SK-N-SH (cell line): ENCODE measurements around the gene TGFBR3. TPM values are rescaled to one million over a fixed set of nuclear protein-coding genes. Genes with fewer than 3 reads are reported as not detected.

ENCODE experiments used
- CTCF ChIA-PET: fragments of 300-600, 350-600 bp; formaldehyde crosslinking; extraction: SDS; loops from one replicate; lab custom pipeline; 2021; lab: Yijun Ruan, JAX
- POLR2A ChIA-PET: fragments of 350-600 bp; sonication (Branson Sonifier 250); formaldehyde crosslinking; extraction: SDS; loops from one replicate; lab custom pipeline; 2020; ENCODE audit warnings: antibody characterized with exemption, inconsistent platforms; lab: Yijun Ruan, JAX
- DNase-seq: peaks from one replicate; pipeline ENCODE4 v3.0.0; 2012
- H2AFZ ChIP-seq: fragments of 200-600 bp; sonication (generic); 2 replicates; pipeline ENCODE4 v1.8.1; 2016; ENCODE audit warnings: antibody characterized with exemption, mild to moderate bottlenecking, low read depth
- H3F3A ChIP-seq: fragments of 200-600 bp; sonication (generic); replicated peaks from 2 replicates; pipeline ENCODE3; 2016; ENCODE audit warnings: antibody characterized with exemption, mild to moderate bottlenecking; ENCODE audit not compliant: insufficient read depth
- H3K27ac ChIP-seq, 2 experiments: fragments of 200-500 bp in 1 of 2; fragments of 200-600 bp in 1 of 2; sonication (Bioruptor generic) in 1 of 2; sonication (generic), shearing (Covaris generic) in 1 of 2; 2 replicates each; pipeline versions ENCODE4 v1.5.1 to v1.6.1; 2014 to 2016; ENCODE audit warnings: low read depth in 2 of 2, inconsistent platforms in 1 of 2, low read length in 1 of 2, mild to moderate bottlenecking in 1 of 2, mixed read lengths in 1 of 2
- H3K27me3 ChIP-seq: fragments of 200-600 bp; sonication (generic), shearing (Covaris generic); 2 replicates; pipeline ENCODE4 v1.6.1; 2016; ENCODE audit warnings: mixed run types; ENCODE audit not compliant: insufficient read depth
- H3K36me3 ChIP-seq, 2 experiments: fragments of 200-500 bp in 1 of 2; fragments of 200-600 bp in 1 of 2; sonication (Bioruptor generic) in 1 of 2; sonication (generic) in 1 of 2; replicated peaks in 1 of 2; 2 replicates each; pipeline versions ENCODE3 to v1.5.1; 2014 to 2016; ENCODE audit warnings: low read length in 1 of 2, mild to moderate bottlenecking in 1 of 2; ENCODE audit not compliant: insufficient read depth in 2 of 2, control insufficient read depth in 1 of 2
- H3K4me1 ChIP-seq, 2 experiments: fragments of 200-500 bp in 1 of 2; fragments of 200-600 bp in 1 of 2; sonication (Bioruptor generic) in 1 of 2; sonication (generic), shearing (Covaris generic) in 1 of 2; 2 replicates each; pipeline versions ENCODE4 v1.5.1 to v1.6.1; 2014 to 2016; ENCODE audit warnings: low read depth in 1 of 2, low read length in 1 of 2, mixed run types in 1 of 2; ENCODE audit not compliant: insufficient read depth in 2 of 2, control insufficient read depth in 1 of 2
- H3K4me2 ChIP-seq: fragments of 200-600 bp; sonication (generic), shearing (Covaris generic); 2 replicates; pipeline ENCODE4 v1.6.1; 2017; ENCODE audit warnings: mixed run types
- H3K4me3 ChIP-seq, 2 experiments: fragments of 200-500 bp in 1 of 2; fragments of 200-600 bp in 1 of 2; sonication (Bioruptor generic) in 1 of 2; sonication (generic), shearing (Covaris generic) in 1 of 2; 2 replicates each; pipeline versions ENCODE4 v1.5.1 to v1.8.1; 2014 to 2016; ENCODE audit warnings: low read depth in 2 of 2, inconsistent platforms in 1 of 2, low read length in 1 of 2, mild to moderate bottlenecking in 1 of 2, mixed read lengths in 1 of 2, moderate library complexity in 1 of 2
- H3K79me2 ChIP-seq: fragments of 200-600 bp; sonication (generic); 2 replicates; pipeline ENCODE4 v1.8.1; 2017; ENCODE audit warnings: mild to moderate bottlenecking; ENCODE audit not compliant: insufficient read depth
- H3K9ac ChIP-seq: fragments of 200-600 bp; sonication (generic); 2 replicates; pipeline ENCODE4 v1.6.1; 2017; ENCODE audit warnings: mixed run types
- H3K9me2 ChIP-seq: fragments of 200-600 bp; sonication (generic); 2 replicates; pipeline ENCODE4 v1.6.1; 2017; ENCODE audit warnings: mixed run types
- H3K9me3 ChIP-seq: fragments of 200-600 bp; sonication (generic); 2 replicates; pipeline ENCODE4 v1.6.1; 2017; ENCODE audit warnings: mixed run types, mild to moderate bottlenecking, moderate library complexity
- H4K20me1 ChIP-seq: fragments of 200-600 bp; sonication (generic); 2 replicates; pipeline ENCODE4 v1.6.1; 2017; ENCODE audit warnings: mild to moderate bottlenecking, mixed run types; ENCODE audit not compliant: insufficient read depth
- CHD2 ChIP-seq: fragments of 150-350 bp; IDR thresholded peaks from 2 replicates; pipeline ENCODE4 v1.6.1; 2018; ENCODE audit warnings: low read length; ENCODE audit not compliant: partially characterized antibody
- EP300 ChIP-seq, 2 experiments: IDR thresholded peaks; 2 replicates each; pipeline versions ENCODE4 v1.4.0 to v1.6.1; 2012; ENCODE audit warnings: borderline replicate concordance in 1 of 2, low read depth in 1 of 2, low read length in 1 of 2
- FOSL2 ChIP-seq: IDR thresholded peaks from 2 replicates; pipeline ENCODE4 v1.4.0; 2012; ENCODE audit warnings: low read depth, mild to moderate bottlenecking, moderate library complexity, borderline replicate concordance
- FOXJ3 ChIP-seq: sonication (generic); formaldehyde crosslinking; IDR thresholded peaks from 2 replicates; pipeline ENCODE4 v1.5.1; 2020; ENCODE audit warnings: mild to moderate bottlenecking, missing genetic modification reagents
- FOXM1 ChIP-seq: IDR thresholded peaks from 2 replicates; pipeline ENCODE4 v1.4.0; 2012; ENCODE audit warnings: low read depth, mild to moderate bottlenecking
- GATA2 ChIP-seq: sonication (generic); formaldehyde crosslinking; IDR thresholded peaks from 2 replicates; pipeline ENCODE4 v1.5.0; 2020; ENCODE audit warnings: mild to moderate bottlenecking, missing genetic modification reagents
- JUND ChIP-seq: IDR thresholded peaks from 2 replicates; pipeline ENCODE4 v1.4.0; 2012
- MEF2A ChIP-seq: IDR thresholded peaks from 2 replicates; pipeline ENCODE4 v1.4.0; 2012; ENCODE audit warnings: low read depth, borderline replicate concordance
- NFIC ChIP-seq: IDR thresholded peaks from 2 replicates; pipeline ENCODE4 v1.4.0; 2012; ENCODE audit warnings: borderline replicate concordance
- POLR2AphosphoS5 ChIP-seq: IDR thresholded peaks from 2 replicates; pipeline ENCODE4 v1.6.1; 2012; ENCODE audit warnings: low read depth, low read length
- RAD21 ChIP-seq: IDR thresholded peaks from 2 replicates; pipeline ENCODE4 v1.6.1; 2012; ENCODE audit warnings: mild to moderate bottlenecking, low read length
- RCOR1 ChIP-seq: fragments of 150-350 bp; IDR thresholded peaks from 2 replicates; pipeline ENCODE4 v1.6.1; 2017; ENCODE audit warnings: antibody characterized with exemption, low read length
- RFX5 ChIP-seq: IDR thresholded peaks from 2 replicates; pipeline ENCODE4 v1.6.1; 2012; ENCODE audit warnings: mild to moderate bottlenecking, improper control_type of control experiment, low read length
- SIN3A ChIP-seq: IDR thresholded peaks from 2 replicates; pipeline ENCODE4 v1.6.1; 2012; ENCODE audit warnings: low read depth, mild to moderate bottlenecking, low read length, moderate library complexity, borderline replicate concordance
- YY1 ChIP-seq: IDR thresholded peaks from 2 replicates; pipeline ENCODE4 v1.4.0; 2012; ENCODE audit warnings: low read depth, mild to moderate bottlenecking
- WGBS: methylation state at CpG from one replicate; pipeline ENCODE4 v1.1.6; 2017; ENCODE audit warnings: low lambda C conversion rate; 5-methylcytosine and 5-hydroxymethylcytosine counted together
- polyA plus RNA-seq, 3 experiments: library from polyadenylated mRNA; depleted of rRNA; stranded (reverse); fragments of >200 nt; gene quantifications; 2 replicates each; pipeline ENCODE4 v1.2.3, GENCODE V29; 2012
- TF ChIP-seq, protein P1 (sequence below): fragments of 150-350 bp; IDR thresholded peaks from 2 replicates; pipeline ENCODE4 v1.6.1; 2016; ENCODE audit warnings: mild to moderate bottlenecking, low read depth, low read length
- TF ChIP-seq, protein P2 (sequence below): fragments of 200-600 bp; sonication (generic); IDR thresholded peaks from 2 replicates; pipeline ENCODE4 v1.6.1; 2017; ENCODE audit warnings: antibody characterized with exemption, mild to moderate bottlenecking, moderate library complexity
- TF ChIP-seq, protein P3 (sequence below): IDR thresholded peaks from 2 replicates; pipeline ENCODE4 v1.4.0; 2012; ENCODE audit warnings: low read depth

Gene TGFBR3
- polyA plus RNA-seq, 1 of the 3 experiments (the other 2 are of a cell fraction), result 0.07 TPM

DNA sequence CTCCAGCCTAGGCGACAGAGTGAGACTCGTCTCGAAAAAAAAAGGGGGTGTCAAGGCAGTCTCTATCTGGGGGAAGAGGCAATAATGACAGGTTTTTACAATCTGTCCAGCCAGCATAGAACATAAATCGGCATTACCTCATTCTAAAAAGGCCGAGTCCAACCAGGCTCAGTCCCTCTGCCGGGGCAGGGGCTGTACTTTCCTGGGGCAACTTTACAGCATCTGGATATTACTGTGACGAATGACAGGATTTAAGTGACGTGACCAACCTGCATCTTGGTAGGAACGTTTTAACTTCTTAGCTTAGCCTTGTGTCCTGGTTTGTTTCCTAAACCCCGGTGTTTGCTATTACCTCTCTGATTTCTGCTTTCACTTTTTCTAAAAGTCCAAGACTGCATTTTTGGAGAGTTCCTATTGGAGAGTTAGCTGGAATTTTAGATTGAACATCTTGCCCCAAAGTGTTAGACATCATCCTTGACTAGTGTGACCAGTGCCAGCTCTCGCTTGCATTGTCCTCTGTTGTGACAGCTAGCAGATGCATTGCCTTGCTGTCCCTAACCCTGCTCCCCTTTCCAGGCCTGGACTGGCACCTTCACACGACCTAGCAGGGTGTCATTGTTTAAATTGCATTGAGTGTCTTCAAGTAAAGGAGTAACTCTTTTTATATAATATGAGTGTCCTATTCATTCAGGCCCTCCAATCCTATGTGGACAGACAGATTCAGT lies 96.5 kb downstream of the TGFBR3 start:
- no peak for TF ChIP-seq SIN3A
- H3K9ac ChIP-seq, result no peak overlapping the region
- DNase-seq, result no peak
- H3K9me2 ChIP-seq, result no peaks in the 10 kb centered on the region
- no peak overlapping the region for H2AFZ ChIP-seq
- ChIA-PET POLR2A (no interaction called here), CTCF (no interaction called here)
- peaks cover 67% of the 10 kb centered on the region for H3K27me3 ChIP-seq
- 29% methylated on average over 12 of the region's 12 CpGs for WGBS
- no peaks in the 10 kb centered on the region for H3K36me3 ChIP-seq
- H3K4me1 ChIP-seq, result peaks cover 0 to 3% of the 10 kb centered on the region in 2 experiments; a peak in 1 of 4 replicates
- no peaks in the 10 kb centered on the region for H3K79me2 ChIP-seq
- H3K9me3 ChIP-seq, result no peaks in the 10 kb centered on the region
- no peaks in the 10 kb centered on the region for H3F3A ChIP-seq
- H3K27ac ChIP-seq, result no peak overlapping the region
- H3K4me2 ChIP-seq, result no peak overlapping the region
- H3K4me3 ChIP-seq, result no peak overlapping the region
- H4K20me1 ChIP-seq, result no peaks in the 10 kb centered on the region

DNA sequence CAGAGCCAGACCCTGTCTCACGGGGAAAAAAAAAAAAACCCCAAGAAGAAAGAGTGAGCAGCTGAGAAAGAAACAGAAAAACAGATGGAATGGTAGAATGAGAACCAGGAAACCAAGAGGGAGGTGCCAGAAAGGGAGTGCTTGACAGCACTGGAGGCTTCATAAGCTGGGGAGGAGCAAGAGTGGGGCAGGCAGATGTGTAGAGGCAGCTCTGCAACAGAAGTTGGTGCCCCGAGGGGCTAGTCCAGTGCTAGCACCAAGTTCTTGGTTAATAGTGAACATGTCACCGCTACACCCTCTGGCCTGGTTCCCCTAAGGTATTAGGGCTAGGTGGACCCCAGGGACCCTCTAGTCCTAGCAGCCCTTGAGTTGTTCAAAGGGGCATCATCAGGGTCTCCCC lies 98.0 kb downstream of the TGFBR3 start:
- WGBS, result 19% methylated on average over 3 of the region's 3 CpGs
- no peak overlapping the region for H3K9ac ChIP-seq
- peaks cover 58% of the 10 kb centered on the region for H3K27me3 ChIP-seq
- H3K4me3 ChIP-seq, result no peak overlapping the region
- no peaks in the 10 kb centered on the region for H3F3A ChIP-seq
- no peaks in the 10 kb centered on the region for H3K36me3 ChIP-seq
- no peak overlapping the region for H3K4me2 ChIP-seq
- no peak for DNase-seq
- H2AFZ ChIP-seq, result no peak overlapping the region
- POLR2A ChIA-PET, result no interaction called here
- no peaks in the 10 kb centered on the region for H3K79me2 ChIP-seq
- H3K9me3 ChIP-seq, result no peaks in the 10 kb centered on the region
- no peaks in the 10 kb centered on the region for H4K20me1 ChIP-seq
- peaks cover 0 to 3% of the 10 kb centered on the region in 2 experiments; a peak in 1 of 4 replicates for H3K4me1 ChIP-seq
- CTCF ChIA-PET, result no interaction called here
- no peaks in the 10 kb centered on the region for H3K9me2 ChIP-seq
- TF ChIP-seq, protein P1, sequence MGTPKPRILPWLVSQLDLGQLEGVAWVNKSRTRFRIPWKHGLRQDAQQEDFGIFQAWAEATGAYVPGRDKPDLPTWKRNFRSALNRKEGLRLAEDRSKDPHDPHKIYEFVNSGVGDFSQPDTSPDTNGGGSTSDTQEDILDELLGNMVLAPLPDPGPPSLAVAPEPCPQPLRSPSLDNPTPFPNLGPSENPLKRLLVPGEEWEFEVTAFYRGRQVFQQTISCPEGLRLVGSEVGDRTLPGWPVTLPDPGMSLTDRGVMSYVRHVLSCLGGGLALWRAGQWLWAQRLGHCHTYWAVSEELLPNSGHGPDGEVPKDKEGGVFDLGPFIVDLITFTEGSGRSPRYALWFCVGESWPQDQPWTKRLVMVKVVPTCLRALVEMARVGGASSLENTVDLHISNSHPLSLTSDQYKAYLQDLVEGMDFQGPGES, result no peak
- no peak for TF ChIP-seq FOXJ3 (CRISPR knock-in tag)
- no peak for TF ChIP-seq RFX5
- TF ChIP-seq RCOR1, result no peak
- no peak for TF ChIP-seq EP300 (IDR thresholded peaks at IDR 0.05; ENCODE audit: borderline replicate concordance in 1 of 2, low read depth in 1 of 2, low read length in 1 of 2)
- TF ChIP-seq, protein P2, sequence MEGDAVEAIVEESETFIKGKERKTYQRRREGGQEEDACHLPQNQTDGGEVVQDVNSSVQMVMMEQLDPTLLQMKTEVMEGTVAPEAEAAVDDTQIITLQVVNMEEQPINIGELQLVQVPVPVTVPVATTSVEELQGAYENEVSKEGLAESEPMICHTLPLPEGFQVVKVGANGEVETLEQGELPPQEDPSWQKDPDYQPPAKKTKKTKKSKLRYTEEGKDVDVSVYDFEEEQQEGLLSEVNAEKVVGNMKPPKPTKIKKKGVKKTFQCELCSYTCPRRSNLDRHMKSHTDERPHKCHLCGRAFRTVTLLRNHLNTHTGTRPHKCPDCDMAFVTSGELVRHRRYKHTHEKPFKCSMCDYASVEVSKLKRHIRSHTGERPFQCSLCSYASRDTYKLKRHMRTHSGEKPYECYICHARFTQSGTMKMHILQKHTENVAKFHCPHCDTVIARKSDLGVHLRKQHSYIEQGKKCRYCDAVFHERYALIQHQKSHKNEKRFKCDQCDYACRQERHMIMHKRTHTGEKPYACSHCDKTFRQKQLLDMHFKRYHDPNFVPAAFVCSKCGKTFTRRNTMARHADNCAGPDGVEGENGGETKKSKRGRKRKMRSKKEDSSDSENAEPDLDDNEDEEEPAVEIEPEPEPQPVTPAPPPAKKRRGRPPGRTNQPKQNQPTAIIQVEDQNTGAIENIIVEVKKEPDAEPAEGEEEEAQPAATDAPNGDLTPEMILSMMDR, result no peak
- TF ChIP-seq FOXM1, result no peak
- no peak for TF ChIP-seq SIN3A
- no peak for TF ChIP-seq GATA2
- TF ChIP-seq MEF2A, result no peak
- no peak for TF ChIP-seq JUND
- TF ChIP-seq, protein P3, sequence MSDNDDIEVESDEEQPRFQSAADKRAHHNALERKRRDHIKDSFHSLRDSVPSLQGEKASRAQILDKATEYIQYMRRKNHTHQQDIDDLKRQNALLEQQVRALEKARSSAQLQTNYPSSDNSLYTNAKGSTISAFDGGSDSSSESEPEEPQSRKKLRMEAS, result no peak
- no peak for TF ChIP-seq NFIC
- no peak for TF ChIP-seq POLR2AphosphoS5
- TF ChIP-seq RAD21, result no peak
- TF ChIP-seq FOSL2, result no peak
- no peak for TF ChIP-seq YY1
- TF ChIP-seq CHD2, result no peak
- no peak overlapping the region for H3K27ac ChIP-seq
